ENCODE data around the gene GNAZ.
"Not testable (repeated sequence)": the region's sequence is repeated elsewhere in the genome, so short reads cannot be mapped to it uniquely, and the experiment has no call there.

Gene GNAZ

DNA sequence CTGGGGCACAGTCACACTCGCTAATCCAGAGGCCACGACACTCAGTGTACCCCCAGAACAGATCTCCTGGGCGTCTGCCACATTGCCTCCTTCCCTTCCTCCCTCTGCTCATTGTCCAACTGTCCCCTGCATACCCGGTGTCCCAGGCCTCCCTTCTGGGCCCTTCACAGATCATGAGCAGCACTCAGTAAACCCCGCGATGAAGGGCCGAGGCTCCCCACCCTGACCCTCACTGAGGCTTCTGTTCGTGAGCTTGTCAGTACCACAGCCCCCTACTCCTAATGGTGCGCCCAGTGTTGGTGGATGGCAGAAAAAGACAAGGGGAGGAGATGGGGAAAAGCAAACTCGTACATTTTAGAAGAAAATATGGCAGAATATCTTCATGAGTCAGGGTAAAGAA, 58.8 kb downstream of the GNAZ start:
- no peak for TF ChIP-seq SP1 (IDR thresholded peaks at IDR 0.05)
- no peak for TF ChIP-seq ELF4 (IDR thresholded peaks at IDR 0.05)
- no peak for TF ChIP-seq CTBP1 (IDR thresholded peaks at IDR 0.05; ENCODE audit: borderline replicate concordance)
- TF ChIP-seq ZNF384 (IDR thresholded peaks at IDR 0.05), result no peak
- TF ChIP-seq NFRKB (IDR thresholded peaks at IDR 0.05), result no peak
- TF ChIP-seq L3MBTL2 (conservative IDR thresholded peaks at IDR 0.05), result no peak
- no peak for TF ChIP-seq TARDBP (IDR thresholded peaks at IDR 0.05)
- no peak for TF ChIP-seq FOXK2 (IDR thresholded peaks at IDR 0.05)
- no peak for TF ChIP-seq SUZ12 (IDR thresholded peaks at IDR 0.05)
- no peak for TF ChIP-seq ARNT (IDR thresholded peaks at IDR 0.05)
- TF ChIP-seq FOXM1 (IDR thresholded peaks at IDR 0.05; ENCODE audit: borderline replicate concordance), result no peak
- TF ChIP-seq FOXA1 (IDR thresholded peaks at IDR 0.05), result no peak
- TF ChIP-seq BHLHE40 (IDR thresholded peaks at IDR 0.05; ENCODE audit: borderline replicate concordance), result no peak
- no peak for TF ChIP-seq LEF1 (IDR thresholded peaks at IDR 0.05; ENCODE audit: borderline replicate concordance)
- no peak for TF ChIP-seq HDGF (IDR thresholded peaks at IDR 0.05; ENCODE audit: borderline replicate concordance)
- no peak for TF ChIP-seq PKNOX1 (IDR thresholded peaks at IDR 0.05)
- POLR2A ChIA-PET, result no interaction called here
- CTCF ChIA-PET, result interaction anchor here (4.6 kb wide), 1 partner anchor 170 kb away, joined by 28 read pairs; no protein-coding TSS in a partner anchor
- DNase-seq (ENCODE audit: extremely low spot score), result no peak

DNA sequence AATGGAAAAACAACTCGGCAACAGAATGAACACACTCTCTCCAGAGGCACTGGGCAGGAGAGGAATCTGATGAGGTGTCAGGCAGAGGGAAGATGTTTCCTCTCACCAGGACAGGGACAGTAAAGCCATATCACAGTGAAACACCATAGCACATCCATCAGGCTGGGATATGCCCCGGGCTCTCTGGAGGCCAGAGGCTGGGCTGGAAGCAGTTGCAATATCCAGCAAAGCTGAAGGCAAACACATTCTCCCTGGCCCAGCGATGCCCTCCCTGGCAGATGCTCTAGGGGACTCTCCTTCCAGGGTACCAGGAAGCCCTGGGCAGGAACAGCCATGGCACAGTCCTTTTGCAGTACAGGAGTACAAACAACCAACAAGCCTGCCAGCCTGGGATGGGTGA, 60.4 kb downstream of the GNAZ start:
- no peak for DNase-seq (ENCODE audit: extremely low spot score)
- ChIA-PET POLR2A (no interaction called here), CTCF (interaction anchor here (4.6 kb wide), 1 partner anchor 171 kb away, joined by 28 read pairs; no protein-coding TSS in a partner anchor)
- no peak for TF ChIP-seq HDGF (IDR thresholded peaks at IDR 0.05; ENCODE audit: borderline replicate concordance)
- TF ChIP-seq FOXA1 (IDR thresholded peaks at IDR 0.05), result no peak

GRCh38 chr22:23131931-23132330, 61.6 kb downstream of the GNAZ start:
- no peak for DNase-seq (ENCODE audit: extremely low spot score)
- TF ChIP-seq ARNT (IDR thresholded peaks at IDR 0.05), result no peak
- no peak for TF ChIP-seq NFRKB (IDR thresholded peaks at IDR 0.05)
- no peak for TF ChIP-seq ELF4 (IDR thresholded peaks at IDR 0.05)
- TF ChIP-seq LEF1 (IDR thresholded peaks at IDR 0.05; ENCODE audit: borderline replicate concordance), result no peak
- no peak for TF ChIP-seq ZNF384 (IDR thresholded peaks at IDR 0.05)
- TF ChIP-seq SUZ12 (IDR thresholded peaks at IDR 0.05), result no peak
- TF ChIP-seq L3MBTL2 (conservative IDR thresholded peaks at IDR 0.05), result no peak
- no peak for TF ChIP-seq SP1 (IDR thresholded peaks at IDR 0.05)
- no peak for TF ChIP-seq CTBP1 (IDR thresholded peaks at IDR 0.05; ENCODE audit: borderline replicate concordance)
- no peak for TF ChIP-seq FOXM1 (IDR thresholded peaks at IDR 0.05; ENCODE audit: borderline replicate concordance)
- no peak for TF ChIP-seq FOXA1 (IDR thresholded peaks at IDR 0.05)
- ChIA-PET POLR2A (interaction anchor here (1.3 kb wide), 1 partner anchor 10 kb away, joined by 3 read pairs; the partner anchor contains the start of gene RSPH14), CTCF (interaction anchor here (1.9 to 4.6 kb wide), 2 partner anchors 173 to 175 kb away, joined by 6 to 28 read pairs; no protein-coding TSS in a partner anchor)

GRCh38 chr22:23132376-23133091, 62.2 kb downstream of the GNAZ start:
- ChIA-PET POLR2A (interaction anchor here (1.3 kb wide), 1 partner anchor 9 kb away, joined by 3 read pairs; the partner anchor contains the start of gene RSPH14), CTCF (interaction anchor here (1.9 to 4.6 kb wide), 2 partner anchors 173 to 176 kb away, joined by 6 to 28 read pairs; no protein-coding TSS in a partner anchor)
- TF ChIP-seq FOXK2 (IDR thresholded peaks at IDR 0.05) (no peak), L3MBTL2 (conservative IDR thresholded peaks at IDR 0.05) (no peak), PKNOX1 (IDR thresholded peaks at IDR 0.05) (no peak), FOXM1 (IDR thresholded peaks at IDR 0.05; ENCODE audit: borderline replicate concordance) (no peak), FOXA1 (IDR thresholded peaks at IDR 0.05) (no peak), SP1 (IDR thresholded peaks at IDR 0.05) (no peak), BHLHE40 (IDR thresholded peaks at IDR 0.05; ENCODE audit: borderline replicate concordance) (no peak), ELF4 (IDR thresholded peaks at IDR 0.05) (no peak), TARDBP (IDR thresholded peaks at IDR 0.05) (no peak), NFRKB (IDR thresholded peaks at IDR 0.05) (no peak), ZNF384 (IDR thresholded peaks at IDR 0.05) (no peak), SUZ12 (IDR thresholded peaks at IDR 0.05) (no peak)
- no peak for DNase-seq (ENCODE audit: extremely low spot score)

DNA sequence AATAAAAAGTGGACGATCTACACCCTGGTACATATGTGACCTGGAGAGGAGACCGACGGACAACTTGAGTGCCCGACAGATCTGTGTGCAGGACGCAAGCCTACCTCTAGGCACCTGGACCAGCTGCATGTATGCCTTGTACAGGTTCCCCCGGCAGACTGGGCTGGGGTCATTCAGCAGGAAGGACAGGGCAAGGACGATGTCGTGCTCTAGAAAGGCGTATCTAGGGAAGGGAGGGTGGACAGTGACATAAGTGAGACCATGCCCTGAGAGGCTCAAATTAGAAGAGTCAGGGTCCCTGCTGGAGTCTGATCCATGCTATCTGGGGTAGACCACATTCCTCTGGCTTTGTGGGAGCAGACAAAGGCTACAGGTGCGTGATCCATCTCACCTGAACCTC, 63.6 kb downstream of the GNAZ start:
- CTCF ChIA-PET, result no interaction called here
- POLR2A ChIA-PET, result interaction anchor here (1.1 kb wide), 1 partner anchor 177 kb away, joined by 3 read pairs; no protein-coding TSS in a partner anchor
- no peak for DNase-seq (ENCODE audit: extremely low spot score)
- TF ChIP-seq NFRKB (IDR thresholded peaks at IDR 0.05) (no peak), BHLHE40 (IDR thresholded peaks at IDR 0.05; ENCODE audit: borderline replicate concordance) (no peak), FOXM1 (IDR thresholded peaks at IDR 0.05; ENCODE audit: borderline replicate concordance) (no peak), FOXK2 (IDR thresholded peaks at IDR 0.05) (no peak), ZNF384 (IDR thresholded peaks at IDR 0.05) (no peak), L3MBTL2 (conservative IDR thresholded peaks at IDR 0.05) (no peak), HDGF (IDR thresholded peaks at IDR 0.05; ENCODE audit: borderline replicate concordance) (no peak), ARNT (IDR thresholded peaks at IDR 0.05) (no peak), PKNOX1 (IDR thresholded peaks at IDR 0.05) (no peak), SP1 (IDR thresholded peaks at IDR 0.05) (no peak), CTBP1 (IDR thresholded peaks at IDR 0.05; ENCODE audit: borderline replicate concordance) (no peak), LEF1 (IDR thresholded peaks at IDR 0.05; ENCODE audit: borderline replicate concordance) (no peak), SUZ12 (IDR thresholded peaks at IDR 0.05) (no peak), FOXA1 (IDR thresholded peaks at IDR 0.05) (no peak), ELF4 (IDR thresholded peaks at IDR 0.05) (no peak), TARDBP (IDR thresholded peaks at IDR 0.05) (no peak)

- DNase-seq (ENCODE audit: extremely low spot score); CTCF ChIA-PET; POLR2A ChIA-PET: not testable (repeated sequence)
These were observed 66.7 kb downstream of the GNAZ start for GRCh38 chr22:23136991-23137390.

All from HEK293T (cell line).